SK-N-SH (cell line): ENCODE data around the gene FBXO15.

Source experiments
- CHD2 ChIP-seq: fragments of 150-350 bp; IDR thresholded peaks from 2 replicates; pipeline ENCODE4 v1.6.1; 2018; ENCODE audit warnings: low read length; ENCODE audit not compliant: partially characterized antibody
- CTCF ChIP-seq: fragments of 200-600 bp; sonication (generic); IDR thresholded peaks from 2 replicates; pipeline ENCODE4 v1.6.1; 2017; ENCODE audit warnings: antibody characterized with exemption, mild to moderate bottlenecking, moderate library complexity
- ELF1 ChIP-seq: IDR thresholded peaks from 2 replicates; pipeline ENCODE4 v1.4.0; 2012
- EZH2phosphoT487 ChIP-seq: fragments of 200-600 bp; sonication (generic); IDR thresholded peaks from 2 replicates; pipeline ENCODE4 v1.6.1; 2017; ENCODE audit warnings: low read depth, mixed run types, mild to moderate bottlenecking, antibody characterized with exemption, moderate library complexity, borderline replicate concordance
- JUND ChIP-seq: IDR thresholded peaks from 2 replicates; pipeline ENCODE4 v1.4.0; 2012
- MXI1 ChIP-seq: IDR thresholded peaks from 2 replicates; pipeline ENCODE4 v1.6.1; 2012; ENCODE audit warnings: mild to moderate bottlenecking, low read depth, low read length, improper control_type of control experiment
- NFIC ChIP-seq: IDR thresholded peaks from 2 replicates; pipeline ENCODE4 v1.4.0; 2012; ENCODE audit warnings: borderline replicate concordance
- POLR2AphosphoS5 ChIP-seq: IDR thresholded peaks from 2 replicates; pipeline ENCODE4 v1.6.1; 2012; ENCODE audit warnings: low read depth, low read length
- RFX5 ChIP-seq: IDR thresholded peaks from 2 replicates; pipeline ENCODE4 v1.6.1; 2012; ENCODE audit warnings: mild to moderate bottlenecking, improper control_type of control experiment, low read length
- TAF1 ChIP-seq: IDR thresholded peaks from 2 replicates; pipeline ENCODE4 v1.6.1; 2012; ENCODE audit warnings: low read depth, mild to moderate bottlenecking, low read length, moderate library complexity, borderline replicate concordance
- TEAD4 ChIP-seq: IDR thresholded peaks from 2 replicates; pipeline ENCODE4 v1.4.0; 2012; ENCODE audit warnings: mild to moderate bottlenecking, borderline replicate concordance; ENCODE audit not compliant: insufficient read depth
- USF1 ChIP-seq: IDR thresholded peaks from 2 replicates; pipeline ENCODE4 v1.4.0; 2012; ENCODE audit warnings: low read depth, borderline replicate concordance
- TF ChIP-seq, protein P1 (sequence below): fragments of 150-350 bp; IDR thresholded peaks from 2 replicates; pipeline ENCODE4 v1.6.1; 2017; ENCODE audit warnings: antibody characterized with exemption, low read length, low read depth, borderline replicate concordance
- TF ChIP-seq, protein P2 (sequence below): IDR thresholded peaks from 2 replicates; pipeline ENCODE4 v1.6.1; 2012; ENCODE audit warnings: mild to moderate bottlenecking, low read depth, low read length, moderate library complexity

DNA sequence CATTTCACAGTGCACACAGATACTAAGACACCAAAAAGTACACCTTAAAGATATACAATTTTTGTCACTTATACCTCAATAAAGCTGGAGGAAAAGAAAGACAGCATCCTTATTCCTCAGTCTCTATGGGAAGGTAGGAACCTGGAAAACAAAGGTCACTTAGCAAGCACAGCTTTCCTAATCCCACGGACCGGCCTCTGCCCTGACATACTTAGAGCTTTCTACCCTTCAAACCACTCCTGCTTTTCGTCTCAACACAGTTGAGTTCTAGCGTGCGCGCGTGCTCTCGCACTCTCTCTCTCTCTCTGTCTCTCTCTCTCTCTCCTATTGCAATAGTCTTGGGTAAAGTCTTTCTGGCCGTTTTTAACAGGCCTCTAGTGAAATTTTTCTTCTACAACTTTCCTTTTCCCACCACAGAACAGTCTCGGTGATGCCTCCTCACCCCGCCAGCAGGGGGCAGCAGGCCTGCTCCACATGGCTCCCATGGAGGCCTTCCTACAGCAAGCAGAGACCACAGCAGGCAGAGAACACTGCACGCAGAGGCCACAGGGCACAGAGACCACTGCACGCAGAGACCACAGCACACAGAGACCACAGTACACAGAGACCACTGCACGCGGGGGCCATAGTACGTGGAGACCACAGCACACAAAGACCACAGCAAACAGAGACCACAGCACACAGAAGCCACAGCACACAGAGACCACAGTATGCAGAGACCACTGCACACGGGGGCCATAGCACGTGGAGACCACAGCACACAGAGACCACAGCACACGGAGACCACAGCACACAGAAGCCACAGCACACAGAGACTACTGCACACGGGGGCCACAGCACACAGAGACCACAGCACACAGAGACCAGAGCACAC, 106.9 kb downstream of the FBXO15 start:
- TF ChIP-seq CTCF, result peak; percentile 64
- no peak for TF ChIP-seq TEAD4
- TF ChIP-seq POLR2AphosphoS5, result no peak
- TF ChIP-seq CHD2, result no peak
- no peak for TF ChIP-seq EZH2phosphoT487
- no peak for TF ChIP-seq ELF1
- no peak for TF ChIP-seq USF1
- TF ChIP-seq, protein P1, sequence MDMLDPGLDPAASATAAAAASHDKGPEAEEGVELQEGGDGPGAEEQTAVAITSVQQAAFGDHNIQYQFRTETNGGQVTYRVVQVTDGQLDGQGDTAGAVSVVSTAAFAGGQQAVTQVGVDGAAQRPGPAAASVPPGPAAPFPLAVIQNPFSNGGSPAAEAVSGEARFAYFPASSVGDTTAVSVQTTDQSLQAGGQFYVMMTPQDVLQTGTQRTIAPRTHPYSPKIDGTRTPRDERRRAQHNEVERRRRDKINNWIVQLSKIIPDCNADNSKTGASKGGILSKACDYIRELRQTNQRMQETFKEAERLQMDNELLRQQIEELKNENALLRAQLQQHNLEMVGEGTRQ, result no peak
- no peak for TF ChIP-seq JUND
- no peak for TF ChIP-seq TAF1
- no peak for TF ChIP-seq NFIC
- TF ChIP-seq MXI1, result no peak
- no peak for TF ChIP-seq RFX5
- TF ChIP-seq, protein P2, sequence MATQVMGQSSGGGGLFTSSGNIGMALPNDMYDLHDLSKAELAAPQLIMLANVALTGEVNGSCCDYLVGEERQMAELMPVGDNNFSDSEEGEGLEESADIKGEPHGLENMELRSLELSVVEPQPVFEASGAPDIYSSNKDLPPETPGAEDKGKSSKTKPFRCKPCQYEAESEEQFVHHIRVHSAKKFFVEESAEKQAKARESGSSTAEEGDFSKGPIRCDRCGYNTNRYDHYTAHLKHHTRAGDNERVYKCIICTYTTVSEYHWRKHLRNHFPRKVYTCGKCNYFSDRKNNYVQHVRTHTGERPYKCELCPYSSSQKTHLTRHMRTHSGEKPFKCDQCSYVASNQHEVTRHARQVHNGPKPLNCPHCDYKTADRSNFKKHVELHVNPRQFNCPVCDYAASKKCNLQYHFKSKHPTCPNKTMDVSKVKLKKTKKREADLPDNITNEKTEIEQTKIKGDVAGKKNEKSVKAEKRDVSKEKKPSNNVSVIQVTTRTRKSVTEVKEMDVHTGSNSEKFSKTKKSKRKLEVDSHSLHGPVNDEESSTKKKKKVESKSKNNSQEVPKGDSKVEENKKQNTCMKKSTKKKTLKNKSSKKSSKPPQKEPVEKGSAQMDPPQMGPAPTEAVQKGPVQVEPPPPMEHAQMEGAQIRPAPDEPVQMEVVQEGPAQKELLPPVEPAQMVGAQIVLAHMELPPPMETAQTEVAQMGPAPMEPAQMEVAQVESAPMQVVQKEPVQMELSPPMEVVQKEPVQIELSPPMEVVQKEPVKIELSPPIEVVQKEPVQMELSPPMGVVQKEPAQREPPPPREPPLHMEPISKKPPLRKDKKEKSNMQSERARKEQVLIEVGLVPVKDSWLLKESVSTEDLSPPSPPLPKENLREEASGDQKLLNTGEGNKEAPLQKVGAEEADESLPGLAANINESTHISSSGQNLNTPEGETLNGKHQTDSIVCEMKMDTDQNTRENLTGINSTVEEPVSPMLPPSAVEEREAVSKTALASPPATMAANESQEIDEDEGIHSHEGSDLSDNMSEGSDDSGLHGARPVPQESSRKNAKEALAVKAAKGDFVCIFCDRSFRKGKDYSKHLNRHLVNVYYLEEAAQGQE, result no peak
